Left renal pelvis (tissue), 4 donors: ENCODE data around the gene MCF2. TPM values are rescaled to one million over a fixed set of nuclear protein-coding genes. Genes with fewer than 3 reads are reported as not detected.

Source experiments
- DNase-seq, 4 donors: peaks; one replicate each; pipeline ENCODE4 v3.0.0-alpha.2; 2013; ENCODE audit warnings: low read depth in 4 of 4, low spot score in 3 of 4
- polyA plus RNA-seq, 4 donors: library from polyadenylated mRNA; unstranded; fragments of 120-200 nt; gene quantifications; one replicate each; pipeline ENCODE4 v1.2.1, GENCODE V29; 2013; ENCODE audit not compliant: insufficient read length in 4 of 4

Gene MCF2
- polyA plus RNA-seq, 4 donors = 0.92 to 4.6 (median 1.3) TPM

- peak in 1 of 4 donors; percentile 6 for DNase-seq
Measured at GRCh38 chrX:139639253-139639652, 68.7 kb downstream of the MCF2 start.

GRCh38 chrX:139600105-139600504, 107.9 kb downstream of the MCF2 start:
- DNase-seq = no peak

- DNase-seq = no peak
Measured at GRCh38 chrX:139596068-139596467, 111.9 kb downstream of the MCF2 start.

- DNase-seq = no peak
Measured at GRCh38 chrX:139585613-139586012, 122.4 kb downstream of the MCF2 start.

GRCh38 chrX:139581068-139581467, 126.9 kb downstream of the MCF2 start:
- no peak for DNase-seq

- no peak for DNase-seq
Measured at GRCh38 chrX:139566981-139567380, 141.0 kb downstream of the MCF2 start.

GRCh38 chrX:139563251-139563650, 144.7 kb downstream of the MCF2 start:
- DNase-seq = no peak

- DNase-seq = no peak
Measured at GRCh38 chrX:139560221-139560620, 147.7 kb downstream of the MCF2 start.

GRCh38 chrX:139559383-139560042, 148.5 kb downstream of the MCF2 start:
- DNase-seq = peak; percentile 12 to 44 (median 28)

- no peak for DNase-seq
Measured at GRCh38 chrX:139554991-139555675, 152.8 kb downstream of the MCF2 start.

- no peak for DNase-seq
Measured at GRCh38 chrX:139554376-139554775, 153.6 kb downstream of the MCF2 start.

GRCh38 chrX:139544591-139544990, 163.4 kb downstream of the MCF2 start:
- DNase-seq = no peak

- no peak for DNase-seq
Measured at GRCh38 chrX:139543920-139544319, 164.0 kb downstream of the MCF2 start.

- DNase-seq = no peak
Measured at GRCh38 chrX:139542652-139543051, 165.3 kb downstream of the MCF2 start.

GRCh38 chrX:139538907-139539790, 168.8 kb downstream of the MCF2 start:
- DNase-seq = peak in 1 of 4 donors; percentile 1

- no peak for DNase-seq
Measured at GRCh38 chrX:139533444-139533843, 174.5 kb downstream of the MCF2 start.

- DNase-seq = no peak
Measured at GRCh38 chrX:139532834-139533233, 175.1 kb downstream of the MCF2 start.
